Smooth muscle cell (in vitro differentiated cells): ENCODE results near the gene PMM2. TPM values are rescaled to one million over a fixed set of nuclear protein-coding genes. Genes with fewer than 3 reads are reported as not detected.

ENCODE experiments used
- DNase-seq: peaks from one replicate; lab custom pipeline; 2025; ENCODE audit not compliant: unreplicated experiment; lab: John Stamatoyannopoulos, UW
- H2AFZ ChIP-seq: fragments of 200-600 bp; sonication (generic); 2 replicates; pipeline ENCODE4 v1.6.0; 2016; ENCODE audit warnings: antibody characterized with exemption, low read depth, mild to moderate bottlenecking
- H3F3A ChIP-seq: fragments of 200-600 bp; sonication (generic); 2 replicates; pipeline ENCODE4 v1.6.0; 2017; ENCODE audit warnings: antibody characterized with exemption, low read depth
- H3K27ac ChIP-seq: fragments of 200-600 bp; sonication (generic); 2 replicates; pipeline ENCODE4 v1.5.1; 2016; ENCODE audit warnings: low read depth, mild to moderate bottlenecking
- H3K27me3 ChIP-seq: fragments of 200-600 bp; sonication (generic); 2 replicates; pipeline ENCODE4 v1.6.1; 2016; ENCODE audit warnings: low read depth, mild to moderate bottlenecking
- H3K36me3 ChIP-seq: fragments of 200-600 bp; sonication (generic); 2 replicates; pipeline ENCODE4 v1.5.1; 2016; ENCODE audit warnings: low read depth
- H3K4me1 ChIP-seq: fragments of 200-600 bp; sonication (generic); 2 replicates; pipeline ENCODE4 v1.5.1; 2016; ENCODE audit warnings: low read depth
- H3K4me2 ChIP-seq: fragments of 200-600 bp; sonication (generic); 2 replicates; pipeline ENCODE4 v1.6.0; 2016; ENCODE audit warnings: mild to moderate bottlenecking
- H3K4me3 ChIP-seq: fragments of 200-600 bp; sonication (generic); 2 replicates; pipeline ENCODE4 v1.5.1; 2016; ENCODE audit warnings: mild to moderate bottlenecking
- H3K79me2 ChIP-seq: fragments of 200-600 bp; sonication (generic); 2 replicates; pipeline ENCODE4 v1.6.0; 2016; ENCODE audit warnings: low read depth, mild to moderate bottlenecking
- H3K9ac ChIP-seq: fragments of 200-600 bp; sonication (generic); 2 replicates; pipeline ENCODE4 v1.6.0; 2016; ENCODE audit warnings: low read depth
- H3K9me3 ChIP-seq: fragments of 200-600 bp; sonication (generic); replicated peaks from 2 replicates; pipeline ENCODE4 v1.5.1; 2016; ENCODE audit warnings: low read depth
- H4K20me1 ChIP-seq: fragments of 200-600 bp; sonication (generic); 2 replicates; pipeline ENCODE4 v1.6.0; 2016; ENCODE audit warnings: low read depth
- CTCF ChIP-seq: fragments of 200-600 bp; sonication (generic); IDR thresholded peaks from 2 replicates; pipeline ENCODE4 v1.5.1; 2017; ENCODE audit warnings: borderline replicate concordance, mild to moderate bottlenecking, antibody characterized with exemption; ENCODE audit not compliant: insufficient read depth, poor library complexity, severe bottlenecking
- WGBS: methylation state at CpG from one replicate; pipeline ENCODE4 v1.1.7; 2016; ENCODE audit warnings: low lambda C conversion rate; 5-methylcytosine and 5-hydroxymethylcytosine counted together
- polyA plus RNA-seq: library from polyadenylated mRNA; unstranded; fragments of >200 nt; fragmentation: Nextera tagmentation; extraction: Ambion mirVana; gene quantifications from 2 replicates; pipeline ENCODE4 v1.2.1, GENCODE V29; 2016
- total RNA-seq: library from RNA; depleted of rRNA; stranded (reverse); fragments of >200 nt; gene quantifications from 2 replicates; pipeline ENCODE4 v1.2.3, GENCODE V29; 2014

PMM2 gene
- total and polyA plus RNA-seq, 2 experiments from 2014 or later = 31.4 to 33.5 TPM

- H3K27ac ChIP-seq = no peak overlapping the region
- 99% methylated on average over 5 of the region's 5 CpGs for WGBS
- DNase-seq = no peak
- H3K9me3 ChIP-seq = no peaks in the 10 kb centered on the region
- peaks cover 99% of the 10 kb centered on the region for H4K20me1 ChIP-seq
- H2AFZ ChIP-seq = no peak overlapping the region
- H3K4me1 ChIP-seq = no peaks in the 10 kb centered on the region
- H3K4me2 ChIP-seq = no peak overlapping the region
- no peak overlapping the region for H3K9ac ChIP-seq
- no peaks in the 10 kb centered on the region for H3K27me3 ChIP-seq
- H3K36me3 ChIP-seq = peaks cover 45% of the 10 kb centered on the region
- peaks cover 61% of the 10 kb centered on the region for H3K79me2 ChIP-seq
- H3F3A ChIP-seq = no peaks in the 10 kb centered on the region
- no peak for TF ChIP-seq CTCF
- no peak overlapping the region for H3K4me3 ChIP-seq
These were observed 9.6 kb downstream of the PMM2 start for GRCh38 chr16:8807189-8807588.

GRCh38 chr16:8808009-8808408 lies 10.4 kb downstream of the PMM2 start:
- TF ChIP-seq CTCF = no peak
- DNase-seq = no peak
- Histone ChIP-seq H3F3A (no peaks in the 10 kb centered on the region), H3K27ac (no peak overlapping the region), H3K9ac (no peak overlapping the region), H4K20me1 (peaks cover 100% of the 10 kb centered on the region), H3K36me3 (peaks cover 42% of the 10 kb centered on the region), H3K79me2 (peaks cover 52% of the 10 kb centered on the region), H3K27me3 (no peaks in the 10 kb centered on the region), H3K4me3 (no peak overlapping the region), H3K9me3 (no peaks in the 10 kb centered on the region), H2AFZ (no peak overlapping the region), H3K4me1 (no peaks in the 10 kb centered on the region), H3K4me2 (no peak overlapping the region)
- WGBS = 98% methylated on average over 3 of the region's 3 CpGs

- Histone ChIP-seq H3K9me3 (no peaks in the 10 kb centered on the region), H3K36me3 (peaks cover 47% of the 10 kb centered on the region)
- TF ChIP-seq CTCF = no peak
These were observed 11.1 kb downstream of the PMM2 start for GRCh38 chr16:8808613-8809353.

More at GRCh38 chr16:8808613-8809353, 11.1 kb downstream of the PMM2 start:
- no peak overlapping the region for H3K9ac ChIP-seq
- no peaks in the 10 kb centered on the region for H3K27me3 ChIP-seq
- H3K27ac ChIP-seq = no peak overlapping the region
- no peaks in the 10 kb centered on the region for H3K4me1 ChIP-seq
- H3K79me2 ChIP-seq = peaks cover 45% of the 10 kb centered on the region
- no peak for DNase-seq
- 97% methylated on average over 11 of the region's 11 CpGs for WGBS
- no peak overlapping the region for H2AFZ ChIP-seq
- H4K20me1 ChIP-seq = peaks cover 99% of the 10 kb centered on the region
- no peaks in the 10 kb centered on the region for H3F3A ChIP-seq
- H3K4me3 ChIP-seq = no peak overlapping the region
- no peak overlapping the region for H3K4me2 ChIP-seq
